IMR-90 (cell line): ENCODE data around the gene PLA2G4B.

Source experiments
- BHLHE40 ChIP-seq: fragments of 150-350 bp; IDR thresholded peaks from 2 replicates; pipeline ENCODE4 v1.6.1; 2016; ENCODE audit warnings: mild to moderate bottlenecking, low read depth, low read length
- CEBPB ChIP-seq: IDR thresholded peaks from 2 replicates; pipeline ENCODE4 v1.6.1; 2012; ENCODE audit warnings: low read depth, low read length, improper control_type of control experiment
- CHD1 ChIP-seq: IDR thresholded peaks from 2 replicates; pipeline ENCODE4 v1.6.1; 2012; ENCODE audit warnings: low read depth, low read length, improper control_type of control experiment
- CTCF ChIP-seq: conservative IDR thresholded peaks from 2 replicates; pipeline ENCODE4 v1.5.1; 2012; ENCODE audit warnings: mild to moderate bottlenecking, low read depth, low read length, improper control_type of control experiment
- ELK1 ChIP-seq: fragments of 150-350 bp; IDR thresholded peaks from 2 replicates; pipeline ENCODE4 v1.6.1; 2016; ENCODE audit warnings: low read depth, mild to moderate bottlenecking, low read length, moderate library complexity, borderline replicate concordance
- FOS ChIP-seq: fragments of 150-350 bp; IDR thresholded peaks from 2 replicates; pipeline ENCODE4 v1.6.1; 2016; ENCODE audit warnings: low read depth, low read length
- MAFK ChIP-seq: IDR thresholded peaks from 2 replicates; pipeline ENCODE4 v1.6.1; 2012; ENCODE audit warnings: low read depth, low read length, improper control_type of control experiment
- MAZ ChIP-seq: IDR thresholded peaks from 2 replicates; pipeline ENCODE4 v1.6.1; 2012; ENCODE audit warnings: low read depth, mild to moderate bottlenecking, low read length, improper control_type of control experiment, moderate library complexity, borderline replicate concordance
- MXI1 ChIP-seq: IDR thresholded peaks from 2 replicates; pipeline ENCODE4 v1.6.1; 2012; ENCODE audit warnings: low read depth, mild to moderate bottlenecking, low read length, moderate library complexity, borderline replicate concordance
- POLR2A ChIP-seq: IDR thresholded peaks from 2 replicates; pipeline ENCODE4 v1.6.1; 2012; ENCODE audit warnings: mild to moderate bottlenecking, low read depth, low read length
- RFX5 ChIP-seq: IDR thresholded peaks from 2 replicates; pipeline ENCODE4 v1.8.0; 2012; ENCODE audit warnings: low read depth, mild to moderate bottlenecking, low read length, moderate library complexity
- SMC3 ChIP-seq: fragments of 150-350 bp; IDR thresholded peaks from 2 replicates; pipeline ENCODE4 v1.6.1; 2016; ENCODE audit warnings: low read depth, mild to moderate bottlenecking, antibody characterized with exemption, low read length, moderate library complexity
- USF2 ChIP-seq: fragments of 150-350 bp; IDR thresholded peaks from 2 replicates; pipeline ENCODE4 v1.6.1; 2017; ENCODE audit warnings: mild to moderate bottlenecking, antibody characterized with exemption, low read length, low read depth

- no peak for TF ChIP-seq SMC3
- no peak for TF ChIP-seq CTCF
- no peak for TF ChIP-seq POLR2A
- no peak for TF ChIP-seq MAZ
- no peak for TF ChIP-seq MAFK
- TF ChIP-seq BHLHE40, result no peak
- no peak for TF ChIP-seq RFX5
- no peak for TF ChIP-seq ELK1
- no peak for TF ChIP-seq FOS
- no peak for TF ChIP-seq USF2
- no peak for TF ChIP-seq CEBPB
- TF ChIP-seq MXI1, result no peak
- TF ChIP-seq CHD1, result no peak
Measured at GRCh38 chr15:41812820-41813375, 25.7 kb upstream of the PLA2G4B start.
